ENCODE measurements around the gene UNC5CL. TPM values are rescaled to one million over a fixed set of nuclear protein-coding genes. Genes with fewer than 3 reads are reported as not detected.
A peak's percentile ranks its signal among the peaks of the same experiment; 100 is the strongest.
"Not testable (repeated sequence)": the region's sequence is repeated elsewhere in the genome, so short reads cannot be mapped to it uniquely, and the experiment has no call there.

UNC5CL gene
- total RNA-seq, 1 experiment from 2014 or later: 1.1 TPM

DNA sequence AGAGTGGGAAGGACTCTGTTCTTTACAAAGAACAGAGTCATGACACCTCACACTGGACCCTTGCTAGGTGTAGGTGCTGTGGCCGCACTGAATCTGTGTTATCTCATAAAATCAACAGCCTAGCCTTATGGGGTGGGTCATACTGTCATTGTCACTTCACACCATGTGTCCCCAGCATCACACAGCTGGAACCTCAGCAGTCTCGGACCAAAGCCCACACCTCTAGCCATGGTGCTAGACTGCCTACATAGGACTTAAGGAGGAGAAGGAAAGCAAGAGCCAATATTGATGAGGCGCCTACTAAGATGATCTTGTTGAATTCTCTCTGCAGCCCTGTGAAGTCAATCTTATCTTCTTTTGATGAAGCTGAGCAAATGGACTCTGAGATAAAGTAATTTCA, 31.0 kb downstream of the UNC5CL start:
- no peak for DNase-seq (ENCODE audit: low spot score)

DNA sequence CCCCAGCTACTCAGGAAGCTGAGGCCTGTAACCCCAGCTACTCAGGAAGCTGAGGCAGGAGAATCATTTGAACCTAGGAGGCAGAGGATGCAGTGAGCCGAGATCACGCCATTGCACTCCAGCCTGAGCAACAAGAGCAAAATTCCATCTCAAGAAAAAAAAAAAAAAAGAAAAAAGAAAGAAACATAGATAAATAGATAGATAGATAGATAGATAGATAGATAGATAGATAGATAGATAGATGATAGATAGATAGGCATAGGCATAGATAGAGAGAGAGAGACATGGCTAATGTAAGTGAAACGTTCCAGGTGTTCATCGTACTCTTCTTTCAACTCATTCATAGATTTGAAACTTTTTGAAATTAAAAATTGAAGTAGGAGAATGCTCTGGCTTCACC, 32.0 kb downstream of the UNC5CL start:
- DNase-seq (ENCODE audit: low spot score): not testable (repeated sequence)

DNA sequence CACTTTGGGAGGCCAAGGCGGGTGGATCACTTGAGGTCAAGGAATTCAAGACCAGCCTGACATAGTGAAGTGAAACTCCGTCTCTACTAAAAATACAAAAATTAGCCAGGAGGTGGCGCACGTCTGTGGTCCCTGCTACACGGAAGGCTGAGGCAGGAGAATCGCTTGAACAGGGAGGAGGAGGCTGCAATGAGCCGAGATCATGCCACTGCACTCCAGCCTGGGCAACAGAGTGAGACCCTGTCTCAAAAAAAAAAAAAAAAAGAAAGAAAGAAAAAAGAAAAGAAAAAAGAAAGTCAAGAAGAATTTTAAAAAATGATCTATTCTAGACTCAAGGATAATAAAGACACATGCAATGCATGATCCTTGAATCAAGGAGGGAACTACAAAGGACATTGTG, 32.8 kb downstream of the UNC5CL start:
- DNase-seq (ENCODE audit: low spot score): peak; percentile 85

DNA sequence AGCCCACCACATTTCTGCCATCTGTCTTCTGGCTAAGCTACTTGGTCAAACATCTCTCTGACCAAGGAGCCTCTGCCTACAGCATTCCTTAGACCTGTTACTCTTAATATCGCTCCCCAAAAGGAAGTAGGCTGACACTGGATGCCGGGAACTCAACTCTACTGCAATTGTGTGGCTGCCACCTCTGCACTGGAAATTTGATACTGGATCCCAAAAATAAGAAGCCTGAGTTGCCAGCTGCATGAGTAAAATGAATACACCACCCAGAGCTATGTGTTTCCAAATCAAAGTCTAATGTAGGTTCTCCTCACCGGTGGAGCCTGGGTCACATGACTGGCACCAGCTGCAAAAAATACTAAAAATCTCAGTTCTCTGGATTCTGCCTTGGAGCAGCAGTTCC, 36.9 kb downstream of the UNC5CL start:
- DNase-seq (ENCODE audit: low spot score): no peak

DNA sequence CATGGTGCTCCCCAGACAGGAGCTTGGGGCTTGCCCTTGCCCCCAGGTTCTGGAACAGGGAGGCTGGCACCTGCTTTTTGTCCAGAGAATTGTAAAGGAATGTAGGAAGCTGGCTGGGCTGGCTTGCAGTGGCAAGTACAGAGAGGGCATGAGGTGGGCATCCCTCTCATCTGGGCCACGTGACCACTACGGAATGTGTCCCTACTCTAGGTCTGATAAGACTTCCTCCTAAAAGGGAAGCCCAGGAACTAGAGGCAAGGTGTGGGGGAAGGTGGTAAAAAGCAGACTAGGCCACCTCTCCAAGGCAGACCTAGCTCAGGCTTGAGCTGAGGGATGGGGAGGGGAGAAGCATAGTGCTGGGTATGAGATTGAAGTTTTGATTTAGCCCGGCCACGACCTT, 38.8 kb downstream of the UNC5CL start:
- DNase-seq (ENCODE audit: low spot score): no peak

DNA sequence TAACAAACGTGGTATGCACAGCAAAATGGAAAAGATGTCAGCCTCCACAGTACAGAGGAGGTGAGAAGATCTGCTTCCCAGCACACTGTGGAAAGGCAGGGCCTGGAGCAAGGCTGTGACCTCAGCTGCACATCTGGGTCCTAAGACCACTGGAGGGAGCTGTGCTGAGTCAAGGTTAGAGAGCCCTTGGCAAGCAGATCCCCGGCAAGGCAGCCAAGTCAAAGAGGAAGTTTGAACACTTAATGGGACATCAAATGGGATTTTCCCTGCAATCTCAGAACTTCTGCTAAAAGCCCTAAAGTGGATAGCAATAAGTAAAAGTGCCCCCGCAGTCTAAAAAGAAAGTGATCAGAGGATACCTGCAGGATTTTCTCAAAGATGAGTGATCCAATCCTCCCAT, 39.5 kb downstream of the UNC5CL start:
- peak; percentile 49 for DNase-seq (ENCODE audit: low spot score)

DNA sequence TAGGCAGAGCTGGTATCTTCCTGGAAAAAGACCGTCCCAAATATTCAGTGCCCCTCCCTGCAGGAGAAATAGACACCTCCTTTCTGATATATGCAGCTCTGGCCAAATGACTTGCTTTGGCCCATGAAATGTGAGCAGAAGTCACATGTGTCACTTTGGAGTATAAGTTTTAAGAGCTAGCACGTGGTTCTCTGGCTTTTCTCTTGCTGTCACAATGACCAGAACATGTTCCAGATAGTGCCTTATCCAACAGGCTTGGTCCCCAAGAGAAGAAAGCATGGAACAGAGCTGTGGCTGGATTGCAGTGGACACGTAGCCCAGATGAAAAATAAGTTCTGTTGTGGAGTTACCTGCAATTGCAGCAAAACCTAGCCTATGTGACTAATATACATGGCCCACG, 40.4 kb downstream of the UNC5CL start:
- no peak for DNase-seq (ENCODE audit: low spot score)

DNA sequence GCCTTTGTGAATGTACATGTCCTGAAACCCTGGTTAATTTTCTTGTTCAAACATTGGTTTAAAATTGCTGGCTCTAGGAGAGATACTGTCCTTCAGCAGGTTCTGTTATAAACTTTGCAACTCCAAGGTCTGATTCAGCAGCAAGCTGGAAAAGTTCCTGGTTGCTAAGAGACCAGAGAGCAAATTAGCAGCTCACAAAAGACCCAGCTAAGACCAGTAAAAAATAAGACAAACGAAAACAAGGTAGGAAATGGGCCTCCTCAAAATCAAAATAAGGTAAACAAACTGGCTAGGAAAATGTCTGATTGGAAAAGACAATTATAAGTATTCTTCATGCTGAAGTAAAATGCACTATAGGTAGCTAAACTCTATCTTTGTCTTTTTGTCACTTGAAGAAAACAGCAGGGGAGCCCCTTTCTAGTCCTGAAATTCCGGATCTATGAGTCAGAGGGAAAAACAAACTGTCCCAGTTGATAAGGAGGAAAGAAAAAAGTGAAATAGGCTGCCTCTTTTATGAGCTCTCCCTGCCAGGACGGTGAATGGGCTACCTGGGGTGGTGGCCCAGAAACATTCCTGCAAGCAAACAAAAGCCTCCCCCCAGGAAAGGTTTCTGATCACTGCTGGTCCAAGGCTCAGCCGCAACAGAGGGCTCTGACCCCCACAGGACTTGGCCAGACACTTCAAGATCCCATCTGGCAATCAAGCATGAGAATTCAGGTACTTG, 41.6 kb downstream of the UNC5CL start:
- peak; percentile 86 for DNase-seq (ENCODE audit: low spot score)

DNA sequence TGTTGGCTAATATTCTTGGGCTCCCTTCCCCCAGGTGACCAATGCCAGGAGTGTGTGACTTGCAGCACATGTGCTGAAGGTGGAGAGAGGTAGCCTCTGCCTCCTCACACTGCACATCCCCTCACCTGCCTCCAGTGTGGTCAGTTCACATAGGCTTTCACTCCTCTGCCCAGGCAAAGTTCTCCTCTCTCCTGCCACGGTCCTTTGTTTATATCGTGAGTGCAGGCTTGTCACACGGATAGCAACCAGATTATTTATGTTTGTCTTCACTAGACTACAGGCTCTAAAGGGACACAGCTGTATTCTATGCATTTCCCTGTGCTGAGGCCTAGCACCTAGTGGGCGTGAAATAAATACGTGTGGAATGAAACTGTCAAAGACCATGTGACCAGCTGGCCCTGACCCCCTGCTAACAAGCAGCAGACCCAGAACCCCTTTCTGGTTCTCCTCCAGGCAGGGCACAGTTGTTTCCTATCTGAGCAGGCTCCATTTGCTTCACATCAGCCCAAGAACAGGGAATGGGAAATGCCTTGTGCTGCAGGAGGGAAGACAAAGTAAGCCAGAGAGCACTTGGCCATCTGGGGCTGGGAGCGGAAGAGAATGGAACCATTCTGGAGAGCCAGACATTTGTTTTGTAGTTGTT, 42.3 kb downstream of the UNC5CL start:
- peak; percentile 70 for DNase-seq (ENCODE audit: low spot score)

DNA sequence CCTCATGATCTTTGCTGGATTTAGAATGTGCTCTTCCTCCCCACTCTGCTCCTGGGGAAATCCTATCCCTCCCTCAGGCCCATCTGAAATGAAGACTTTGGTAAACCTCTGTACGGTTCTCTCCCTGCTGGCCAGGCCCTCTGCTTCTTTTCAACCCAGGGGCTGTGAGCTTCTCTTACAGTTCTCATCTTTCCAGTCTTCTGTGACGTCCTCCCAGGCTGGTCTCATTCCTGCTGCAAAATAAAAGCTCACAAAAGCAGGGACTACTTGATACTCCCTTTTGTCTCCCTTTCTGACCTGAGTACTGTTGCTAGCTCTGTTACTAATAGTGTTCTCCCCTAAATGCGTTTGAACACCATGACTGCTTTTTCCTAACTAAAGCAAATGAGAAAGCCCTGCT, 46.3 kb downstream of the UNC5CL start:
- DNase-seq (ENCODE audit: low spot score): no peak

DNA sequence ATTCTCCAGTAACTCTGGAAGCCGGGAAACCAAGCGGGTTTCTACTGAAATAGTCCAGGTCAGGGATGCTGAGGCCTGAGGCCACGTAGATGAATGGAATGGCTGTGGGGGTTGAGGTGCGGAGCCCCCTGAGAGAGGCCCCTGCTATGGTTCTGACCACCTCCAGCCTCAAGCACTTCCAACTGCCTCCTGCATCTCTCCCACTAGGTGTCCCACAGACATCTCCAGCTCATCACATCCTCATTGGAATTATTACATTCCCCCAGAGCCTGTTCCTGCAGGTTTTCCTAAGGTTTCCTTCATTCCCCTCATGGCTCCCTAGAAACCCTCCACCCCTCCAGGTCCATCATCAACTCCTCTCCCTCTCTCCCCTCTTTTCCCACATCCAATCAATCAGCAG, 48.7 kb downstream of the UNC5CL start:
- DNase-seq (ENCODE audit: low spot score): no peak

DNA sequence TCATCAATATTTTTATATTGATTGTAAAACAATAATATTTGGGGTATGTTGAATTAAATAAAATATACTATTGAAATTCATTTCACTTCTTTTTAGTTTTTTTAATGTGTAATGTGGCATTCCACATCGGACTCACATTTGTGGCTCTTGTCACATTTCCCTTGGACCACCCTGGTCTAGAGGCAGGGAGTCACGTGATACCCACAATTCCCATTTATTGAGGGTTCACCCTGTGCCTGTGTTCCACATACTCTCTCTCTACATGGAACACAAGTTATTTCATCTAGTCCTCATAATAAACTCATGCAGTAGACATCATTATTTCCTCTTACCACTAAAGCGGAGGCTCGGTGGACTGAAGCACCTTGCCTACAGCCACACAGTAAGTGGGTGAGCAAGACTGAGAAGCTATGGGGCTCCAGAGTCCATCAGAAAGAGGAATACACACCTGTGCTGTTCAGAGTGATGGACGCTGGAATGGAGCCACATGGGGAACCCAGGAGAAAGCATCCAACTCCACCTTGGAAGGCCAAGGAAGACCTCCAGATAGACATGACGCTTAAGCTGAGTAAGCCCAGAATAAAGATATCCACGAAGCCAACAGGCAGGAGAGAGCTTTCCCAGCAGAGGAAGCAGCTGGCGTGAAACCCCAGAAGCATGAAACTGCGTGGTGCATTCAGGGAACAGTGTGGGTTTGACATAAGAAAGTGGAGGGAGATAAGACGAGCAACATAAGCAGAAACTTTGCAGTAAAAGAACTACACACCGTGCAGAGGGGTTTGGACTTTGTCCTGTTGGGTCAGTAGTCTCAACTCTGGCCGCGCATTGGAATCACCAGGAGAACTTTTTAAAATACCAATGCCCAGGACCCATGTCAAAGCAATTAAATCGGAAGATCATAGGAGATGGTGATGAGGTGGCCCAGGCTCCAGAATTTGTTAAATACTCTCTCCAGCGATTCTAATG, 49.5 kb downstream of the UNC5CL start:
- DNase-seq (ENCODE audit: low spot score): no peak

DNA sequence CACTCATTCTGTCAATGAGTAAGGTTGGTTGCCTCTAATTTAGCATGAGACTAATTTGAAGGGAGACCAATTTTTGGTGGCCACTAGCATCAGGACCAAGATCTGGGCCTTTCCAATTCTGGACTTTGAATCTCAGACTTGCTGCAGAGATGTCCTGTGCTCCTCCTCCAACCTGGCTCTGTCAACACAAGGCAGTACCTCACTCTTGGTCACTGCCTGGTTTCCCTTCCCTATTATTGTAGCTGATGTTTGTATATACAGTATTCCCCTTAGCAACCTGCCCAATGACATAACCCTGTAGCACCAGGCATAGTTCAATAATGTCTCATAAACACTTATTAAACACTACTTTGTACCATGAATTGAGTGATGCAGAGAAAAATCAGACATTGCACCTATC, 50.4 kb downstream of the UNC5CL start:
- no peak for DNase-seq (ENCODE audit: low spot score)

DNA sequence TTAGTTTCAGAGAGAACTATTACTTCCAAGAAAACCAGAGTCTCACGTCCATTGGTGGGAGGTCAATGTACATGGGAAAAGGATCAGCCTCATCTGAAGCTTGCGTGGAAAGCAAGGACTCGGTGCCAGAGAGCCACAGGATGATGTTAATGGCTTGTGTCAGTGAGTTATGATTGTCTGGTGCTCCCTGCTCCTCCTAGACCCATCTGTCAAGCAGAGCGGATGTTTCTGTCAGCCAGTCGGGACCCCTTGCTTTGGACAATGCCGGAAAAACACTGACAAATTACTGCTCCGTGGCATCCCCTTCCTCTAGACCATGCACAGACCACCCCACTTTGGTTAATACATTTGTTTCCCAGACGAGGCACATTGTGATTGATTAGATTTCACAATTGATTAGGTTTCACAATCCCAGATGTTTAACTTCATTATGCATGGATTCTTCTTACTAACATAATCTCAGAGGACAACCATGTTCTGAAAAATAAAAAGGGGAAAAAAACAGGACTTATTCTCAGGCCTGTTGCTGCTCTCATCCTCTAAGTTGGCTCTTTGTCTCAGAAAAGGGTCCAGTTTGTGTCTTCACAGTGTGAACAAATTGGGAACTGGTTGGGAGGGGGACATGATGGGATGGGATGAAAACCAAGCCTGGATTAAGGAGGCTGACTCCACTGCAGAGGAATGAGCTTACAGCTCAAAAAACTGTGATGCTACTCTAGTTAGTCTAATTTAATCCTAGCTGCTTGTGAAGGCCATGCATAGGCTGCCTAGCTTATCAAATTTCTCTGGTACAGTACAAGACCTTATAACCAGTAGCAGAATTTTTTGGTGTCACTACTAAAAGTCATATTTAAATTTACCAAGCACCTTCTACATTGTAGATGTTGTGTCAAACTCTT, 51.9 kb downstream of the UNC5CL start:
- no peak for DNase-seq (ENCODE audit: low spot score)

DNA sequence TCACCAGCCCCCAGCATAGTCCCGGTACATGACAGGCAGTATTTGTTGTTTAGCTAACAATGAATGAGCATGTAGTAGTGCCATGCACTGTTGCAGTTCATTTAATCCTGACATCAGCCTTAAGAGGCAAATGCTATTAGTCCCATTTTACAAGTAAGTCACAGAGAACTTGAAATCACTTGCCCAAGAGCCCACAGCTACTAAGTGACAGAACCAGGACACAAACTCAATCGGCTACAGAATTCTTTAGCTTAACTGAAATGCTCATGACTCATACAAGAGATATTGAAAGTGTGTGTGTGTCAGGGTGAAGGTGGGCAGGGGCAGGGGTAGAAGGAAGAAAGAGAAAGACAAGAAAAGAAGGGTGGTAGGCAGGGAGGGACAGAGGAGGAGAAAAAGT, 52.7 kb downstream of the UNC5CL start:
- DNase-seq (ENCODE audit: low spot score): no peak

DNA sequence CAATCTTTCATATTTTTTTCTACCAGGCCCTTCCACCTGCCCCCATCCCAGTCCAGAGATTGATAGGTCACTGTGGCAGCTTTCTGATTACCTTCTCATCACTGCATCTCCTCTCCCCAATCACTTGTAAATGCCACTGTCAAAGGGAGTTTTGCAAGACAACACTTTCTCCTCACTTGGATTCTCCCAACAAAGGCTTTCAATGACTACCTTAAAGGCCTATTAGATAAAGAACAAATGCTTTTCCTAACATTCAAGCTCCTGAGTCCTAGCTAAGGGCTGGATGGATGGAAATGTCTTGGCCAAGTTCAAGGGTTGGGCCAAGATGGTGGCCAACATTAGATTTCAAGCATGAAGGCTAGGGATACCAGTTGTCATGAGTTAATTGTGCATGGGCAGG, 55.3 kb downstream of the UNC5CL start:
- no peak for DNase-seq (ENCODE audit: low spot score)

DNA sequence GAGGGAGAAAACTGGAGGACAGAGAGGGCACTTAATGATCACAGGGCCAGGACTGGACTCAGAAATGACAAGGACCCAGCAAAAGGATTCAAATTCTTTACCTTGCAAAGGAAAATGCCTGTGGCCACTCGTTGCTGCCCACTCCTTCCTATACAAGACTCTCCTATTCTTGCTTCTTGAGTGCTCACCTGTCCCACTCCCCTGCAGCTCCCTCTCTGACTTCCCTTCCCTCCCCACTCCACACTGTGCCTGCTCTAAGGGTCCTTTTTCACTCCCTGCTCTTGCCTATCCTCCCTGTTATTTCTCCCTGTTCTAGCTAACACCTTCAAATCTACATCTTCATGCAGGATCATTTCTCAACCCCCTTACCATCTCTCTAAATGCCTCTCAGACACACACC, 56.1 kb downstream of the UNC5CL start:
- no peak for DNase-seq (ENCODE audit: low spot score)

DNA sequence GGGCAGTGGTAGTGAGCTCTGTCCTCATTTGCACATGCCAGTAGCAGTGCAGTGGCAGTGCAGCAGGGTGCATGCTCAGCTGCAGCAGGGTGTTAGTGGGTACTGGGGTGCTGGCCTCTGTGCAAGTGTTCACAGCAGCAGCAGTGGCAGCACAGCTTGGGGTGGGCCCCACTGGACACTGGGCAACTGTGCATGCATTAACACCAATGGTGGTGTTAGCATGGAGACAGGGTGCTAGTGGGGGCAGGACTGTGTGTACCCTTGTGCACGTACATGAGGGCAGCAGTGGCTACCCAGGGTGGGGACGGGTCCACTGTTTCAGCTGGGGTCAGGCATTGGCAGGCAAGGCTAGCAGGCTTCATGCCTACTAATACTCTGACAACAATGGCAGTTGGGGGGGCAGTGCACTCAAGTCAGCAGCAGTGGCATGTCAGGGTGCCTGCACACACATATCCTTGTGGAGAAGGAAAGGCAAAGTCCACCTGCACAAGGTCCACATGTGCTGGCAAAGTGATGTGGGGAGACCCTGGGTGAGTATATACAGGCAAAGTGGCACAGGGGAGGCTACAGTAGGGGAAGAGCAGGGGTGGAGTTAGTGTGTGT, 60.2 kb downstream of the UNC5CL start:
- no peak for DNase-seq (ENCODE audit: low spot score)

DNA sequence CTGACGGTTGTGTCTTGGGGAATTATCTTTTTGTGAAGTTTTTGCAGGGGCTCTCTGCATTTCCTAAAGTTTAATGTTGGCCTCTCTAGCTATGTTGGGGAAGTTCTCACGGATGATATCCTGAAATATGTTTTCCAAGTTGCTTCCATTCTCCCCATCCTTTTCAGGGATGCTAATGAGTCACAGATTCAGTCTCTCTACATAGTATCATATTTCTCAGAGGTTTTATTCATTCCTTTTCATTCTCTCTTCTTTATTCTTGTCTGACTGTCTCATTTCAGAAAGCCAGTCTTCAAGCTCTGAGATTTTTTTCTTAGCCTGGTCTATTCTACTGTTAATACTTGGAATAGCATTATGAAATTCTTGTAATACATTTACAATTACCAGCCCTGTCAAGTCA, 61.3 kb downstream of the UNC5CL start:
- no peak for DNase-seq (ENCODE audit: low spot score)

DNA sequence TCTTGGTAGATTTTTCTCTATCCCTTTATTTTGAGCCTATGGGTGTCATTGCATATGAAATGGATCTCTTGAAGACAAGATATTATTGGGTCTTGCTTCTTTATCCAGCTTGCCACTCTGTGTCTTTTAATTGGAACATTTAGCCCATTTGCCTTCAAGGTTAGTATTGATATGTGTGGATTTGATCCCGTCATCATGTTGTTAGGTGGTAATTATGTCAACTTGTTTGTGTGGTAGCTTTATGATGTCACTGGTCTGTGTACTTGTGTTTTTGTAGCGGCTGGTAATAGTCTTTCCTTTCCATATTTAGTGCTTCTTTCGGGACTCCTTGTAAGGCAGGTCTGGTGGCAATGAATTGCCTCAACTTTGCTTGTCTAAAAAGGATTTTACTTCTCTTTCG, 61.9 kb downstream of the UNC5CL start:
- no peak for DNase-seq (ENCODE audit: low spot score)

Data from HT-29 (cell line).